Caco-2 (cell line): Measurements from ENCODE around the gene C17orf50. TPM values are rescaled to one million over a fixed set of nuclear protein-coding genes. Genes with fewer than 3 reads are reported as not detected.

Experiments
- BruUV-seq: library from RNA; stranded (reverse); fragments of 400-500 nt; replicated peaks from 2 replicates; lab custom pipeline; 2021; lab: Mats Ljungman, UMichigan
- CTCF ChIA-PET: fragments of 300-600 bp; sonication (Branson Sonifier 250); formaldehyde crosslinking; loops from one replicate; lab custom pipeline; 2022; ENCODE audit warnings: antibody characterized with exemption; lab: Charles Lee
- POLR2A ChIA-PET: fragments of 300-600 bp; sonication (Branson Sonifier 250); formaldehyde crosslinking; loops from one replicate; lab custom pipeline; 2022; ENCODE audit warnings: antibody characterized with exemption; lab: Charles Lee
- DNase-seq, 2 experiments: peaks; one replicate each; pipeline versions ENCODE4 v3.0.0 to v3.0.0-alpha.2; 2020 to 2022
- H3K27me3 ChIP-seq: replicated peaks from 2 replicates; pipeline ENCODE4 v1.6.0; 2011; ENCODE audit warnings: low read length; ENCODE audit not compliant: control insufficient read depth, insufficient read depth
- H3K36me3 ChIP-seq: 2 replicates; pipeline ENCODE4 v1.5.1; 2011; ENCODE audit warnings: low read length; ENCODE audit not compliant: control insufficient read depth, insufficient read depth
- H3K4me1 ChIP-seq: fragments of 250-450 bp; sonication (Bioruptor Pico); 2 replicates; pipeline ENCODE4 v1.5.1; 2020; ENCODE audit warnings: mild to moderate bottlenecking
- H3K4me3 ChIP-seq: 2 replicates; pipeline ENCODE4 v1.5.1; 2011; ENCODE audit warnings: low read depth, mild to moderate bottlenecking, control low read depth, low read length
- H3K9me3 ChIP-seq: fragments of 250-450 bp; sonication (Bioruptor Pico); 2 replicates; pipeline ENCODE4 v1.5.1; 2020; ENCODE audit warnings: mild to moderate bottlenecking, moderate library complexity
- H3K27ac Mint-ChIP-seq: one replicate; pipeline ENCODE4 v1.8.0; 2022; ENCODE audit warnings: mixed read lengths; ENCODE audit not compliant: unreplicated experiment
- H3K27me3 Mint-ChIP-seq: one replicate; pipeline ENCODE4 v1.8.0; 2022; ENCODE audit warnings: mixed read lengths; ENCODE audit not compliant: insufficient read depth, unreplicated experiment
- H3K36me3 Mint-ChIP-seq: one replicate; pipeline ENCODE4 v1.8.0; 2022; ENCODE audit warnings: mild to moderate bottlenecking, mixed read lengths; ENCODE audit not compliant: insufficient read depth, unreplicated experiment
- H3K4me1 Mint-ChIP-seq: one replicate; pipeline ENCODE4 v1.8.0; 2022; ENCODE audit warnings: low read depth, mixed read lengths; ENCODE audit not compliant: unreplicated experiment
- H3K4me3 Mint-ChIP-seq: one replicate; pipeline ENCODE4 v1.8.0; 2022; ENCODE audit warnings: mild to moderate bottlenecking, moderate library complexity, mixed read lengths; ENCODE audit not compliant: unreplicated experiment
- H3K9me3 Mint-ChIP-seq: one replicate; pipeline ENCODE4 v1.8.0; 2022; ENCODE audit warnings: mixed read lengths; ENCODE audit not compliant: unreplicated experiment
- CTCF ChIP-seq, 2 experiments: fragments of 200-600 bp in 1 of 2; IDR thresholded peaks; 1 replicate in 1 of 2; 2 replicates in 1 of 2; pipeline versions ENCODE4 v1.5.1 to v1.8.0; 2011 to 2022; ENCODE audit warnings: antibody characterized with exemption in 1 of 2, control low read depth in 1 of 2, inconsistent platforms in 1 of 2, low read depth in 1 of 2, low read length in 1 of 2, mild to moderate bottlenecking in 1 of 2, moderate library complexity in 1 of 2; ENCODE audit not compliant: insufficient read depth in 1 of 2, severe bottlenecking in 1 of 2, unreplicated experiment in 1 of 2
- intact Hi-C: fragments of 100-400 bp; cut with micrococcal nuclease; formaldehyde crosslinking; loops from one replicate; pipeline ENCODE4 v1.10.0; 2022; ENCODE audit not compliant: unreplicated experiment
- total RNA-seq: library from RNA; stranded (reverse); gene quantifications from 2 replicates; pipeline ENCODE4 v1.2.3, GENCODE V29; 2022

C17orf50 gene
- total RNA-seq, 1 experiment from 2014 or later = not detected

DNA sequence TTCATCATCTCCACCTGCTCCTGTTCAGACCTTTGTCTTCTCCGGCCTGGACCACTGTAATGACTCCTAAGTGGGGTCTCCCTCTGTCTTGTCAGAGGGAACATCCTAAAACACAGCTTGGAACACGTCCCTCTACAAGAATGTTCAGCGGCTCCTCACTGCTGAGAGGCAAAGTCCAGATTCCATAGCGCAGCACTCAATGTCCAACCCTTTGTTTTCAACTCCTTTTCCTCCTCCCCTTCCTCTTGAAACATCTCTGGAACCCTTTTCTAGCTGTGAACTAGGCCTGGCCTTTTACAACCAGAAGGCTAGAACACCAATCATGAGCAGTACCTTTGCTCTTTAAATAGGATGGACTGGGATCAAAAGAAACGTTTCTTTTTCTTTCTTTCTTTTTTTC is 914 bp downstream of the C17orf50 start:
- Mint-ChIP-seq H3K4me3 (peak overlapping the region; percentile 4), H3K36me3 (no peaks in the 10 kb centered on the region), H3K27me3 (no peaks in the 10 kb centered on the region), H3K9me3 (peaks cover 6% of the 10 kb centered on the region), H3K27ac (peak overlapping the region; percentile 33), H3K4me1 (peaks cover 9% of the 10 kb centered on the region)
- CTCF ChIA-PET = interaction anchor here (0.5 kb wide), 1 partner anchor 149 kb away, joined by 4 read pairs; no protein-coding TSS in a partner anchor
- no TSS peak for BruUV-seq
- Histone ChIP-seq H3K4me3 (no peak overlapping the region), H3K9me3 (no peaks in the 10 kb centered on the region), H3K4me1 (peaks cover 15% of the 10 kb centered on the region), H3K27me3 (no peaks in the 10 kb centered on the region), H3K36me3 (no peaks in the 10 kb centered on the region)
- intact Hi-C loops = no loop called here
- no peak for DNase-seq
- POLR2A ChIA-PET = interaction anchor here (0.6 to 1.2 kb wide), 2 partner anchors 47 to 321 kb away, joined by 3 to 4 read pairs; partner anchors contain the start of gene TAF15
- TF ChIP-seq CTCF (IDR thresholded peaks at IDR 0.05; ENCODE audit: insufficient read depth in 1 of 2, low read depth in 1 of 2, low read length in 1 of 2, severe bottlenecking in 1 of 2, unreplicated experiment in 1 of 2) = no peak

DNA sequence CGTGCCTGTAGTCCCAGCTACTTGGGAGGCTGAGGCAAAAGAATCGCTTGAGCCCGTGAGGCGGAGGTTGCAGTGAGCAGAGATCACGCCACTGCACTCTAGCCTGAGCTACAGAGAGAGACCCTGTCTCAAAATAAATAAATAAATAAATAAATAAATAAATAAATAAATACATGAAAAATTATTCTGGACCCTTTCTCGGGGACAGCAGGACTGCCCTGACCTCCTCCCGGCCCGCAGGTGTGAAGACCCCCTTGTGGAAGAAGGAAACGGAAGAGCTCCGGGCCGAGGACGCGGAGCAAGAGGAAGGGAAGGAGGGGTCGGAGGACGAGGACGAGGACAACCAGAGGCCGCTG is 3.1 kb downstream of the C17orf50 start:
- Mint-ChIP-seq H3K9me3 (peaks cover 6% of the 10 kb centered on the region), H3K4me3 (peak overlapping the region; percentile 76), H3K27ac (peak overlapping the region; percentile 75), H3K36me3 (no peaks in the 10 kb centered on the region), H3K4me1 (peaks cover 9% of the 10 kb centered on the region), H3K27me3 (no peaks in the 10 kb centered on the region)
- H3K4me1 ChIP-seq = peaks cover 15% of the 10 kb centered on the region
- peak overlapping the region; percentile 38 for H3K4me3 ChIP-seq
- no peaks in the 10 kb centered on the region for H3K9me3 ChIP-seq
- no peaks in the 10 kb centered on the region for H3K27me3 ChIP-seq
- no TSS peak for BruUV-seq
- H3K36me3 ChIP-seq = no peaks in the 10 kb centered on the region
- no peak for TF ChIP-seq CTCF (IDR thresholded peaks at IDR 0.05; ENCODE audit: insufficient read depth in 1 of 2, low read depth in 1 of 2, low read length in 1 of 2, severe bottlenecking in 1 of 2, unreplicated experiment in 1 of 2)
- ChIA-PET POLR2A (interaction anchor here (0.5 to 2.0 kb wide), 6 partner anchors 32 to 185 kb away, joined by 3 to 44 read pairs (median 4); partner anchors contain the start of genes PEX12 and TAF15), CTCF (interaction anchor here (0.5 to 2.4 kb wide), 35 partner anchors 10 to 828 kb away, joined by 3 to 83 read pairs (median 4); partner anchors contain the start of genes GAS2L2, MMP28, RASL10B and TAF15)
- intact Hi-C loops = loop anchor here (1.0 kb wide), 2 partner anchors 41 to 46 kb away; partner anchors contain the start of gene TAF15
- DNase-seq = no peak

- CTCF ChIA-PET = interaction anchor here (0.5 to 2.4 kb wide), 35 partner anchors 9 to 828 kb away, joined by 3 to 83 read pairs (median 4); partner anchors contain the start of genes GAS2L2, MMP28, RASL10B and TAF15
- TF ChIP-seq CTCF (IDR thresholded peaks at IDR 0.05; ENCODE audit: insufficient read depth in 1 of 2, low read depth in 1 of 2, low read length in 1 of 2, severe bottlenecking in 1 of 2, unreplicated experiment in 1 of 2) = peak; percentile 89 to 97
- Histone ChIP-seq H3K4me1 (peaks cover 15% of the 10 kb centered on the region), H3K9me3 (no peaks in the 10 kb centered on the region), H3K27me3 (no peaks in the 10 kb centered on the region), H3K36me3 (no peaks in the 10 kb centered on the region), H3K4me3 (peak overlapping the region; percentile 65)
- BruUV-seq = no TSS peak
- POLR2A ChIA-PET = interaction anchor here (0.5 to 2.0 kb wide), 7 partner anchors 32 to 186 kb away, joined by 3 to 44 read pairs (median 3); partner anchors contain the start of genes PEX12 and TAF15
- Mint-ChIP-seq H3K27me3 (no peaks in the 10 kb centered on the region), H3K4me1 (peaks cover 9% of the 10 kb centered on the region), H3K36me3 (no peaks in the 10 kb centered on the region), H3K9me3 (peaks cover 6% of the 10 kb centered on the region), H3K27ac (peak overlapping the region; percentile 75), H3K4me3 (peak overlapping the region; percentile 76)
- intact Hi-C loops = loop anchor here (1.0 kb wide), 2 partner anchors 40 to 45 kb away; partner anchors contain the start of gene TAF15
- DNase-seq = peak; percentile 92 to 98
These were observed 3.7 kb downstream of the C17orf50 start for GRCh38 chr17:35764123-35764991.
